K562 (cell line): ENCODE results near the gene SLC7A10. TPM values are rescaled to one million over a fixed set of nuclear protein-coding genes. Genes with fewer than 3 reads are reported as not detected.

ENCODE experiments used
- CHCHD3 ChIP-seq: fragments of 250-450 bp; sonication (Bioruptor Pico); IDR thresholded peaks from 2 replicates; pipeline ENCODE4 v2.1.2; 2022; ENCODE audit warnings: mild to moderate bottlenecking
- SLC30A9 ChIP-seq: fragments of 250-450 bp; sonication (Bioruptor Pico); IDR thresholded peaks from 2 replicates; pipeline ENCODE4 v1.8.0; 2022; ENCODE audit warnings: mild to moderate bottlenecking, moderate library complexity
- ZNF253 ChIP-seq: fragments of 250-450 bp; sonication (Bioruptor Pico); conservative IDR thresholded peaks from 2 replicates; pipeline ENCODE4 v1.6.1; 2021; ENCODE audit warnings: mild to moderate bottlenecking
- polyA plus RNA-seq, 8 experiments: library from polyadenylated mRNA; depleted of rRNA in 4 of 8; stranded (reverse) in 5 of 8; unstranded in 3 of 8; fragments of >200 nt; fragmentation: Nextera tagmentation in 2 of 8; fragmentation: Illumina TruSeq in 1 of 8; extraction: Ambion mirVana in 2 of 8; extraction: Trizol in 1 of 8; gene quantifications; 2 replicates each; pipeline versions ENCODE4 v1.2.1 to v1.2.3, GENCODE V29; 2011 to 2014; ENCODE audit warnings: inconsistent platforms in 1 of 8, missing spikeins in 1 of 8
- total RNA-seq, 7 experiments: library from RNA; depleted of rRNA in 6 of 7; stranded (reverse); fragments of >200 nt in 6 of 7; fragmentation: Illumina TruSeq in 2 of 7; extraction: Trizol in 2 of 7; gene quantifications; 2 replicates each; pipeline versions ENCODE4 v1.2.1 to v1.2.3, GENCODE V29; 2011 to 2021; ENCODE audit warnings: low replicate concordance in 1 of 7
- TF ChIP-seq, protein P1 (sequence below): fragments of 450-650 bp; IDR thresholded peaks from 2 replicates; pipeline ENCODE4 v1.7.0; 2016; ENCODE audit warnings: borderline replicate concordance
- TF ChIP-seq, protein P2 (sequence below): fragments of 250-450 bp; sonication (Bioruptor Pico); IDR thresholded peaks from 2 replicates; pipeline ENCODE4 v1.4.0; 2020

Gene SLC7A10
- total and polyA plus RNA-seq, 9 of the 15 experiments (the other 6 are each of a cell fraction or from before 2014, with no cell fraction given): 0.07 TPM; not detected in 8

DNA sequence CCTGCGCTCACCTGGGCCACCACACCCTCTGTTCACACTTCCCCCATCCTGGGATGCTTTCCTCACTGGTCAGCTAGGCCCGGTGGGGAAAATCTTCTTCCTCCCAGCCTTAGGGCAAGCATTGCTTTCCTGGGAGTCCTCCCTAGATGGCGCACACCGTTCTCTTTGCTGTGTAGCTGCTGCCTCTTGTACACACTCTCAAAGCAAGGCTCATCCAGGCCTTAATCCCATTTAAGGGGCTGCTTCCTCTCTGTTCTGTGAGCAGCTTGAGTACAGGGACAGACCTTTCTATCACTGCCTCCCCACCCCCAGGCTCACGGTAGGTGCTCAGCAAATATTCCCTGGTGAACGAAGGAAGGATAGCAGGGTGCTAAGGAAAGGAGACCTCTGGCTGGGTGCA lies 11.1 kb downstream of the SLC7A10 start (continued):
- TF ChIP-seq, protein P1, sequence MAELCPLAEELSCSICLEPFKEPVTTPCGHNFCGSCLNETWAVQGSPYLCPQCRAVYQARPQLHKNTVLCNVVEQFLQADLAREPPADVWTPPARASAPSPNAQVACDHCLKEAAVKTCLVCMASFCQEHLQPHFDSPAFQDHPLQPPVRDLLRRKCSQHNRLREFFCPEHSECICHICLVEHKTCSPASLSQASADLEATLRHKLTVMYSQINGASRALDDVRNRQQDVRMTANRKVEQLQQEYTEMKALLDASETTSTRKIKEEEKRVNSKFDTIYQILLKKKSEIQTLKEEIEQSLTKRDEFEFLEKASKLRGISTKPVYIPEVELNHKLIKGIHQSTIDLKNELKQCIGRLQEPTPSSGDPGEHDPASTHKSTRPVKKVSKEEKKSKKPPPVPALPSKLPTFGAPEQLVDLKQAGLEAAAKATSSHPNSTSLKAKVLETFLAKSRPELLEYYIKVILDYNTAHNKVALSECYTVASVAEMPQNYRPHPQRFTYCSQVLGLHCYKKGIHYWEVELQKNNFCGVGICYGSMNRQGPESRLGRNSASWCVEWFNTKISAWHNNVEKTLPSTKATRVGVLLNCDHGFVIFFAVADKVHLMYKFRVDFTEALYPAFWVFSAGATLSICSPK: no peak
- TF ChIP-seq, protein P2, sequence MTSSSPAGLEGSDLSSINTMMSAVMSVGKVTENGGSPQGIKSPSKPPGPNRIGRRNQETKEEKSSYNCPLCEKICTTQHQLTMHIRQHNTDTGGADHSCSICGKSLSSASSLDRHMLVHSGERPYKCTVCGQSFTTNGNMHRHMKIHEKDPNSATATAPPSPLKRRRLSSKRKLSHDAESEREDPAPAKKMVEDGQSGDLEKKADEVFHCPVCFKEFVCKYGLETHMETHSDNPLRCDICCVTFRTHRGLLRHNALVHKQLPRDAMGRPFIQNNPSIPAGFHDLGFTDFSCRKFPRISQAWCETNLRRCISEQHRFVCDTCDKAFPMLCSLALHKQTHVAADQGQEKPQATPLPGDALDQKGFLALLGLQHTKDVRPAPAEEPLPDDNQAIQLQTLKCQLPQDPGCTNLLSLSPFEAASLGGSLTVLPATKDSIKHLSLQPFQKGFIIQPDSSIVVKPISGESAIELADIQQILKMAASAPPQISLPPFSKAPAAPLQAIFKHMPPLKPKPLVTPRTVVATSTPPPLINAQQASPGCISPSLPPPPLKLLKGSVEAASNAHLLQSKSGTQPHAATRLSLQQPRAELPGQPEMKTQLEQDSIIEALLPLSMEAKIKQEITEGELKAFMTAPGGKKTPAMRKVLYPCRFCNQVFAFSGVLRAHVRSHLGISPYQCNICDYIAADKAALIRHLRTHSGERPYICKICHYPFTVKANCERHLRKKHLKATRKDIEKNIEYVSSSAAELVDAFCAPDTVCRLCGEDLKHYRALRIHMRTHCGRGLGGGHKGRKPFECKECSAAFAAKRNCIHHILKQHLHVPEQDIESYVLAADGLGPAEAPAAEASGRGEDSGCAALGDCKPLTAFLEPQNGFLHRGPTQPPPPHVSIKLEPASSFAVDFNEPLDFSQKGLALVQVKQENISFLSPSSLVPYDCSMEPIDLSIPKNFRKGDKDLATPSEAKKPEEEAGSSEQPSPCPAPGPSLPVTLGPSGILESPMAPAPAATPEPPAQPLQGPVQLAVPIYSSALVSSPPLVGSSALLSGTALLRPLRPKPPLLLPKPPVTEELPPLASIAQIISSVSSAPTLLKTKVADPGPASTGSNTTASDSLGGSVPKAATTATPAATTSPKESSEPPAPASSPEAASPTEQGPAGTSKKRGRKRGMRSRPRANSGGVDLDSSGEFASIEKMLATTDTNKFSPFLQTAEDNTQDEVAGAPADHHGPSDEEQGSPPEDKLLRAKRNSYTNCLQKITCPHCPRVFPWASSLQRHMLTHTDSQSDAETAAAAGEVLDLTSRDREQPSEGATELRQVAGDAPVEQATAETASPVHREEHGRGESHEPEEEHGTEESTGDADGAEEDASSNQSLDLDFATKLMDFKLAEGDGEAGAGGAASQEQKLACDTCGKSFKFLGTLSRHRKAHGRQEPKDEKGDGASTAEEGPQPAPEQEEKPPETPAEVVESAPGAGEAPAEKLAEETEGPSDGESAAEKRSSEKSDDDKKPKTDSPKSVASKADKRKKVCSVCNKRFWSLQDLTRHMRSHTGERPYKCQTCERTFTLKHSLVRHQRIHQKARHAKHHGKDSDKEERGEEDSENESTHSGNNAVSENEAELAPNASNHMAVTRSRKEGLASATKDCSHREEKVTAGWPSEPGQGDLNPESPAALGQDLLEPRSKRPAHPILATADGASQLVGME (CRISPR knock-in tag): no peak
- TF ChIP-seq CHCHD3: no peak
- TF ChIP-seq ZNF253: no peak
- no peak for TF ChIP-seq SLC30A9 (CRISPR knock-in tag)
- TF ChIP-seq, all 486 proteins: peak for 3
